Fibroblast of peridontal ligament (primary cell): ENCODE results near the gene CEP95.

Experiments used
- DNase-seq: peaks from one replicate; pipeline ENCODE4 v3.0.0-alpha.2; 2010; ENCODE audit errors: extremely low read depth

Gene CEP95

DNA sequence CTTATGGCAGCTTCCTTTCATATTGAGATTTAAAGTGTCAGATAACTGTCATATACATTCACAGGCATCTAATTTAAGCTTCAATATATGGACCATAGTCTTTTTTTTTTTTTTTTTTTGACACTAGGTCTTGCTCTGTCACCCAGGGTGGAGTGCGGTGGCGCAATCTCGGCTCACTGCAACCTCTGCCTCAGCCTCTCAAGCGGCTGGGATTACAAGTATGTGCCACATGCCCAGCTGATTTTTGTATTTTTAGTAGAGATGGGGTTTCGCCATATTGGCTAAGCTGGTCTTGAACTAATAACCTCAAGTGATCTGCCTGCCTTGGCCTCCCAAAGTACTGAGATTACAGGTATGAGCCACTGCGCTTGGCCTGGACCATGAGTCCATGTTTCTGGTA, 13.6 kb downstream of the CEP95 start:
- DNase-seq: no peak

DNA sequence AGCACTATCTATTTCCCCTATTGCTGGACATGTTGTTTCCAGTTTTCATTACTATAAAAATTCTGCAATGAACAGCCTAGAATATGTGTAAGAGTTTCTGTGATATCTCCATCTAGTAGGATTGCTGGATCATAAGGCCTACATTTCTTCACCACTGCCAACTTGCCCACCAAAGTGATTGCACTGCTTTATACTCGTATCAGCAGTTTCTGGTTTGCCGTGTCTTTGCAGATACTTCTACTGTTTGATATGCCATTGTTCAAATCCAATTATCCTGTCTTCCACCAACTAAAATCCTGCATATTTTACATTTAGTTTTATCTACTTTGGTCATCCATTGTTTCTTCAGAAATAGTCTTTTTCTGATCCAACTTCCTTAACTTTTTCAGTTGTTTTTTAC, 21.1 kb downstream of the CEP95 start:
- no peak for DNase-seq

GRCh38 chr17:64529221-64529620, 22.4 kb downstream of the CEP95 start:
- DNase-seq: no peak

- peak; percentile 96 for DNase-seq
These were observed 25.2 kb downstream of the CEP95 start for GRCh38 chr17:64531955-64532371.

DNA sequence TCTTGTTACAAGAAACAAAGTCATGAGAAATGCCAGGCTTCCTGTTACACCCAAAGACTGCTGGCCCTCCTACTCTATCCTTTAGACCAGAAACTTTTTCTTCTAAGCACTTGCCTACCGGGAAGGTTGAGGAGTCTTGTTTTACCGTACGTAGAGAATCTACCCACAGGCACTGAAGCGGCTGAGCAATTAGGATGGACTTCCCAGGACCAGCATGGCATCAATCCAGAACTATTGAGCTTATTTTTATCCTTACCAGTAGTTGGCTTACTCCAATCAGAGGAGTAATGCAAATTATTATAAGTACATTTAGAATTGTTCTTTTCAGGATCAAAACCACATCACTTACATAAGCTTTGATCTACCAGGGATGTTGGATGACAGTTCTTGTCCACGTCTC, 25.6 kb downstream of the CEP95 start:
- peak; percentile 37 for DNase-seq

GRCh38 chr17:64533784-64534183, 27.0 kb downstream of the CEP95 start:
- no peak for DNase-seq

DNA sequence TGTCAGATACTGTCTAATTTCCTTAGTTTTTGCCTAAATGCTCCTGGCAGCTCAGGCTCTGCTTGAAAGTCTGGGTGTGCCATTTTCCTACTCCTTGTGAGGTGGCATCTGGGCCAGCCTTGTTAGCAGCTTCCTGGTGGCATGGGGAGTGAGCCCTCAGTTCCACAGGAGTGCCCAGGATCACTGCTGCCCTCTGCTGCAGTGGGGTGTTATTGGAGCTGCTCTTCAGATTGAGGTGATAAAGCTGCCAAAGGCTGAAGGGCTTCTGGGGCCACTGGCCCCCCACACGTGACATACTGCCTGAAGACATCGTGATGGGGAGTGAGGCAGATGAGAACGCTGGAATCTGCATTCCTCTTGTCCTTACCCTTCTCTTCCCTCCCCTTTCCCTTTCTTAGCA, 27.4 kb downstream of the CEP95 start:
- DNase-seq: no peak

DNA sequence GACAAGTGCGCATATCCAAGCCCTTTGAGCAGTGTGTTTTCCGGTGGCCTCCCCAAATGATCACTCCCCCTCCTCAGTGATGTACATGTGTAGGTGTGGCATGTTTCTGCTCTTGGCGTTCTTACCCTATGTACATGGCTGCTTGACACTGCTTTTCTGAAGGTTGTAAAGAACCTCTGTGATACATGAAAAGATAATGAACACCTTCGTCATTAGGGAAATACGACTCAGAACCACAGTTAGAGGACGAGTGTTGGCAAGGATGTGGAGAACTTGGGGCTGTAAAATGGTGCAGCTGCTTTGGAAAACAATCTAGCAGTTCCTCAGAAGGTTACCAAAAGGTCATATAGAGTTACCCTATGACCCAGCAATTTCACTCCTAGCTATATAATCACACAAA, 28.6 kb downstream of the CEP95 start:
- DNase-seq: no peak

DNA sequence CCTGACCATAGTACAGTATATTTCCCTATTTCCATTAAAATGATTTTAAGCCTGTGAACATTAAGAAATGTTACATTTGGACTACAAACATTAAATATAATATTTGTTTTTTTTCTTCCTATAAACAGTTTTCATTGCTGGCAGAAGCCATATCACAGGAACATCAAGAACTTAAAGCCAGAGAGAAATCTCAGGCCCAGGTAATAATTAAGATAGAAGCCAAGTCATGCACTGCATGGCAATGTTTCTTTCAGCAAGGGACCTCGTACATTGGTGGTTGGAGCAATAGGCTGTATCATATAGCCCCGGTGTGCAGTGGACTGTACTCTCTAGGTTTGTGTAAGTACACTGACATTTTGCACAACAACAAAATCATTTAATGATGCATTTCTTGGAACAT, 30.1 kb downstream of the CEP95 start:
- DNase-seq: no peak

- no peak for DNase-seq
These were observed 30.7 kb downstream of the CEP95 start for GRCh38 chr17:64537488-64537887.

GRCh38 chr17:64538508-64539130, 31.8 kb downstream of the CEP95 start:
- DNase-seq: no peak

DNA sequence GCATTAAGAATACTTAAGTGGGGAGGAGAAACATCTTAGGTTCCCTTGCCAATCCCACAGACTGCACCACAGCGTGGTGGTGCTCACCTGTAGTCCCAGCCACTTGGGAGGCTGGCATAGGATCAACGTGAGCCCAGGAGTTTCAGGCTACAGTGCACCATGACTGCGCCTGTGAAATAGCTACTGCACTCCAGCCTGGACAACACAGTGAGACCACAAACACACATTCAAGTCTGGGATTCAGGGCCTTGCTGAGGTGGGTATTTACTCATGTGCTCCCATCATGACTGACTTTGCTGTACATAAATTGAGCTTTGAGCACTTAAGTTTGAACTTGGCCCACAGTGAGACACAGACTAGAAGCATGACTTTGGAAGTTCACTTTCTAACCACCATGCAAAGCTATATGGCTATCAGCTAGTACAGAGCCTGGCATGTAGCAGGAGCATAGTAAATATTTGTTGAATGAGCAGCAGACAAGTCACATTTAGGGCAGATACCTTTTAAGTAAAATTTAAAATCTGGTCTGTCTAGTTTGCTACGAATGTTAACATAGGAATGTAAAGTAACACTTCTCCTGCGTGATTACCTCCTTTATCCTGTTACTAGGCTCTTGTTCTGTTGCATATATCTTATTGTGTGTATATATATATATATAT, 33.5 kb downstream of the CEP95 start:
- DNase-seq: no peak

DNA sequence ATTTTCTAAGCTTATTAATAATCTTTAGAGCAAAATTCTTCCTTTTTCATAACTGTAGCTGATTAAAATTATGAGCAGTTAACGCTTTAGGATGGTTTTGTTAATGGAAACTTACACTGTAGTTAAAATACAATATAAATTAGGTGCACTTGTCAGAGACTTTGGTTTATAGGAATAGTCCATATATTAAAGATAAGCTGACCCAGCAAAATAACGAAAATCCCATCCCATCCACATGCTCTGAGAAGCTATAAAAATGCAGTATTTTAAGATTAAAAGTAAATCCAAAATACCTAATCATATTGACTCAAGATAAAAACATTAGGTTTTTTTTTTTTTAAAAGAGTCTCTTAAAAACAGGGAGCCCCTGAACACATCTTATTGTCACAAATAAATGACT, 38.0 kb downstream of the CEP95 start:
- no peak for DNase-seq

DNA sequence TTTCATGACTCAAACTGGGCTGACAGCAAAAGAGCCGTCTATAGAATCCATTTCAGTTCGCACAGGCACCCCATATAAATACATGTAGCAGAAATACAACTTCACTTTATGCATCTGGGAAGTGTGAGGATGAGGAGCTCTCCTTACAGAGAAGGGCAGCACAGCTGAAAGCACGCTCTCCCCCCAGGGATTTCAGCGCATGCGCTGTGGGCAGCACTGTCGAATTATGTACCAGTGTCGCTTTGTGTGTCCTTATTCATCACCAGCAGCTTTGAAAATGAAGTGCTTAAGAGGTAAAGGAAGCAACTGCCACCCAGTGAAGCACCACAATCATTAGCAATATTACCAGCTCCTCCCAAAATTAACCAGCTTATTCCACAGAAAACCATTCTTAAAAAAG, 39.9 kb downstream of the CEP95 start:
- DNase-seq: no peak

- no peak for DNase-seq
These were observed 40.5 kb downstream of the CEP95 start for GRCh38 chr17:64547319-64547718.

GRCh38 chr17:64551461-64551860, 44.7 kb downstream of the CEP95 start:
- DNase-seq: no peak

DNA sequence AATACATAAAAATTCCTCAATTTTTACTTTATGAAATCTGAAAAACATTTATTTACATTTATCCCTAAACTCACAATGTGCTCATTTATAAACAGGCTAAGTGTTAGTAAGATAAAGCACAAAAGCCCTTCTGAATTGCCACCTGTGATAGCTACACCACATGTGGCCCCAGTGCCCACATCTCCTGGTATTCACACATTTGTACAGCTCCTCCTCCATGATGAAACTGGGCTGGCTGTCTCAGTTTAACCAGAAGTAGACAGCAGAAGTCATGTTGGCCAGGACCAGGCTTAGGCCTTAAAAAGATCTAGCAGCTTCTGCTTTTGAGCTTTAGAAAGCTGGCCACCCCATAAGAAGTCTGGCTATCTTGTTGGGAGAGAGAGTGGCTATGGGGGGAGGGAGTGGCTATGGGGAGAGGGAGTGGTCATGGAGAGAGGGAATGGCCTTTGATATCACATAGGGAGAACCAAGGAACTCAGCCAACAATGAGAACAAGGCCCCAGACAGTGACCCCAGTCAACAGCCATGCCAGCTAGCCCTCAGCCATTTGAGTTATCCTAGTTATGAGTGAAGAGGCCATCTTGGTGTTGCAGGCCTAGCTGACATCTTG, 47.4 kb downstream of the CEP95 start:
- DNase-seq: no peak

GRCh38 chr17:64555281-64555680, 48.5 kb downstream of the CEP95 start:
- no peak for DNase-seq

DNA sequence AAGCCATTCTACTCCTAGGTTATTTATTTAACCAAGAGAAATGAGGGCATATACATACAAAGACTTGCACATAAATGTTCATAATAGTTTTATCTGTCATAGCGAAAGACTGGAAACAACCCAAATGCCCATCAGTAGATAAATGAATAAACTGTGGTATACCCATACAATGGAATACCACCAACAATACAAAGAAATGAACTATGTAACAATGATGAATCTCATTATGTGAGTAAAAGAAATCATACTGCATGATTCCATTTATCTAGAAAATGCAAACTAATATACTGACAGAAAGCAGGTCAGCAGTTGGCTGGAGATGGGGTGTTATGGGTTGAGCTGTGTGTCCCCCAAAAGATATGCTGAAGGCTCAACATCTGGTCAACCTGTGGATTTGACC, 57.3 kb downstream of the CEP95 start:
- DNase-seq: no peak

GRCh38 chr17:64565563-64565962, 58.8 kb downstream of the CEP95 start:
- DNase-seq: no peak

- peak; percentile 14 for DNase-seq
These were observed 65.0 kb downstream of the CEP95 start for GRCh38 chr17:64571746-64572145.

DNA sequence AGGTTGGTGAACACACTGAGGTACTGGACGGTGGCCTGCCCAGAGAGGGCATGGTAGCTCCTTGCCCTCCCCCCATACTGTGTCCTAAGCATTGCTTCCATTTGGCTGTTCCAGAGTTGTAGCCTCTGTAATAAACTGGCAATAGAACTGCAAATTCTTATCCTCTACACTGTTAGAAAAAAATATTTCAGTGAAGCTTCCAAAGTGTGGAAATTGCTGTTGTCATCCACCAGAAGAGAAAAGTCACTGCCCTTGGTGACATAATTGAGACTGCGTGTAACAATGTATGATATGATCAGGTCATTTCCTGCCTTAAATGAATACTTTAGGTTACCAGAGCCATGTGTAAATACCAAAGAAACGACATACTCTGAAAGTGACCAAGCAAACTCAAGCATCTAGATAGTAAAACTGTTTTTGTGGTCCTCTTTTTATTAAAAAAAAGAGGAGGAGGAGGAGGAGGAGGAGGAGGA, 65.9 kb downstream of the CEP95 start:
- DNase-seq: peak; percentile 58

DNA sequence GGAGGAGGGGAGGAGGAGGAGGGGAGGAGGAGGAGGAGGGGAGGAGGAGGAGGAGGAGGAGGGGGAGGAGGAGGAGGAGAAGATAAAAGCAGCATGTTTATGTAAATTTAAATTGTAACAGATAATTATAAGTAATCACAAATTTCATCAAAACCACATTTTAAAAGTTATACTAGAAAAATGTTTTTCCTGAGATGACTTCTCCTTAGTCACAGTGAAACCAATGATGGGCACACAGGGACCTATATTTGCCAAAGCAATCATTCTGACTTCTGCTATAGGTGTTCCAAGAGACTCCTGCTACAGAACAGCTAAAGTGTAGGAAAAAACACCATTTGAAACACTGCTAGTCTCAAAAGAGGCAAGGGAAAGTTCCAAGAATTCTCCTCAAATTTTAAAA, 66.4 kb downstream of the CEP95 start:
- DNase-seq: no peak
